Calu3 (cell line): ENCODE measurements around the gene DSCAML1. TPM values are rescaled to one million over a fixed set of nuclear protein-coding genes. Genes with fewer than 3 reads are reported as not detected.

Experiments used
- Bru-seq: library from RNA; stranded (reverse); fragments of 400-500 nt; gene quantifications from one replicate; lab custom pipeline; 2021; lab: Mats Ljungman, UMichigan
- BruChase-seq, 2 experiments: library from RNA; stranded (reverse); fragments of 400-500 nt; gene quantifications; one replicate each; lab custom pipeline; 2021; lab: Mats Ljungman, UMichigan
- BruUV-seq: library from RNA; stranded (reverse); fragments of 400-500 nt; replicated peaks from 2 replicates; lab custom pipeline; 2021; lab: Mats Ljungman, UMichigan
- CTCF ChIA-PET: fragments of 300-600 bp; sonication (Branson Sonifier 250); formaldehyde crosslinking; loops from one replicate; lab custom pipeline; 2022; ENCODE audit warnings: antibody characterized with exemption; lab: Charles Lee
- DNase-seq: peaks from one replicate; pipeline ENCODE4 v3.0.0; 2022
- H3K27ac Mint-ChIP-seq: one replicate; pipeline ENCODE4 v1.8.0; 2022; ENCODE audit warnings: mixed read lengths; ENCODE audit not compliant: unreplicated experiment
- H3K27me3 Mint-ChIP-seq: one replicate; pipeline ENCODE4 v1.8.0; 2022; ENCODE audit warnings: mixed read lengths; ENCODE audit not compliant: unreplicated experiment
- H3K36me3 Mint-ChIP-seq: one replicate; pipeline ENCODE4 v1.8.0; 2022; ENCODE audit warnings: mild to moderate bottlenecking, moderate library complexity, mixed read lengths; ENCODE audit not compliant: insufficient read depth, unreplicated experiment
- H3K4me1 Mint-ChIP-seq: one replicate; pipeline ENCODE4 v1.8.0; 2022; ENCODE audit warnings: mild to moderate bottlenecking, low read depth, mixed read lengths; ENCODE audit not compliant: unreplicated experiment
- H3K4me3 Mint-ChIP-seq: one replicate; pipeline ENCODE4 v1.8.0; 2022; ENCODE audit warnings: mild to moderate bottlenecking, low read depth, moderate library complexity, mixed read lengths; ENCODE audit not compliant: unreplicated experiment
- H3K9me3 Mint-ChIP-seq: one replicate; pipeline ENCODE4 v1.8.0; 2022; ENCODE audit warnings: low read depth, mixed read lengths; ENCODE audit not compliant: unreplicated experiment
- intact Hi-C: fragments of 100-400 bp; cut with micrococcal nuclease; formaldehyde crosslinking; loops from one replicate; pipeline ENCODE4 v1.10.0; 2022; ENCODE audit not compliant: unreplicated experiment
- long read RNA-seq: library from polyadenylated mRNA; stranded (forward); transcript quantifications from one replicate; pipeline ENCODE4 v2.0.0, GENCODE V29; 2022
- total RNA-seq: library from RNA; stranded (reverse); gene quantifications from 2 replicates; pipeline ENCODE4 v1.2.3, GENCODE V29; 2022
- TF ChIP-seq, protein P1 (sequence below): fragments of 200-600 bp; IDR thresholded peaks from one replicate; pipeline ENCODE4 v1.8.0; 2022; ENCODE audit warnings: antibody characterized with exemption; ENCODE audit not compliant: unreplicated experiment

Gene DSCAML1, protein sequence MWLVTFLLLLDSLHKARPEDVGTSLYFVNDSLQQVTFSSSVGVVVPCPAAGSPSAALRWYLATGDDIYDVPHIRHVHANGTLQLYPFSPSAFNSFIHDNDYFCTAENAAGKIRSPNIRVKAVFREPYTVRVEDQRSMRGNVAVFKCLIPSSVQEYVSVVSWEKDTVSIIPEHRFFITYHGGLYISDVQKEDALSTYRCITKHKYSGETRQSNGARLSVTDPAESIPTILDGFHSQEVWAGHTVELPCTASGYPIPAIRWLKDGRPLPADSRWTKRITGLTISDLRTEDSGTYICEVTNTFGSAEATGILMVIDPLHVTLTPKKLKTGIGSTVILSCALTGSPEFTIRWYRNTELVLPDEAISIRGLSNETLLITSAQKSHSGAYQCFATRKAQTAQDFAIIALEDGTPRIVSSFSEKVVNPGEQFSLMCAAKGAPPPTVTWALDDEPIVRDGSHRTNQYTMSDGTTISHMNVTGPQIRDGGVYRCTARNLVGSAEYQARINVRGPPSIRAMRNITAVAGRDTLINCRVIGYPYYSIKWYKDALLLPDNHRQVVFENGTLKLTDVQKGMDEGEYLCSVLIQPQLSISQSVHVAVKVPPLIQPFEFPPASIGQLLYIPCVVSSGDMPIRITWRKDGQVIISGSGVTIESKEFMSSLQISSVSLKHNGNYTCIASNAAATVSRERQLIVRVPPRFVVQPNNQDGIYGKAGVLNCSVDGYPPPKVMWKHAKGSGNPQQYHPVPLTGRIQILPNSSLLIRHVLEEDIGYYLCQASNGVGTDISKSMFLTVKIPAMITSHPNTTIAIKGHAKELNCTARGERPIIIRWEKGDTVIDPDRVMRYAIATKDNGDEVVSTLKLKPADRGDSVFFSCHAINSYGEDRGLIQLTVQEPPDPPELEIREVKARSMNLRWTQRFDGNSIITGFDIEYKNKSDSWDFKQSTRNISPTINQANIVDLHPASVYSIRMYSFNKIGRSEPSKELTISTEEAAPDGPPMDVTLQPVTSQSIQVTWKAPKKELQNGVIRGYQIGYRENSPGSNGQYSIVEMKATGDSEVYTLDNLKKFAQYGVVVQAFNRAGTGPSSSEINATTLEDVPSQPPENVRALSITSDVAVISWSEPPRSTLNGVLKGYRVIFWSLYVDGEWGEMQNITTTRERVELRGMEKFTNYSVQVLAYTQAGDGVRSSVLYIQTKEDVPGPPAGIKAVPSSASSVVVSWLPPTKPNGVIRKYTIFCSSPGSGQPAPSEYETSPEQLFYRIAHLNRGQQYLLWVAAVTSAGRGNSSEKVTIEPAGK (N-terminal part only)
- total RNA-seq (0.07 and 0.27 TPM in 2 replicates), Bru-seq, nascent RNA (percentile 16 among the genes with signal in this experiment), BruChase-seq, experiment 1, labeled RNA remaining after a 6-hour chase (percentile 23 among the genes with signal in this experiment), BruChase-seq, experiment 2, labeled RNA remaining after a 2-hour chase (percentile 16 among the genes with signal in this experiment)
- long read RNA-seq, result 0 reads

DNA sequence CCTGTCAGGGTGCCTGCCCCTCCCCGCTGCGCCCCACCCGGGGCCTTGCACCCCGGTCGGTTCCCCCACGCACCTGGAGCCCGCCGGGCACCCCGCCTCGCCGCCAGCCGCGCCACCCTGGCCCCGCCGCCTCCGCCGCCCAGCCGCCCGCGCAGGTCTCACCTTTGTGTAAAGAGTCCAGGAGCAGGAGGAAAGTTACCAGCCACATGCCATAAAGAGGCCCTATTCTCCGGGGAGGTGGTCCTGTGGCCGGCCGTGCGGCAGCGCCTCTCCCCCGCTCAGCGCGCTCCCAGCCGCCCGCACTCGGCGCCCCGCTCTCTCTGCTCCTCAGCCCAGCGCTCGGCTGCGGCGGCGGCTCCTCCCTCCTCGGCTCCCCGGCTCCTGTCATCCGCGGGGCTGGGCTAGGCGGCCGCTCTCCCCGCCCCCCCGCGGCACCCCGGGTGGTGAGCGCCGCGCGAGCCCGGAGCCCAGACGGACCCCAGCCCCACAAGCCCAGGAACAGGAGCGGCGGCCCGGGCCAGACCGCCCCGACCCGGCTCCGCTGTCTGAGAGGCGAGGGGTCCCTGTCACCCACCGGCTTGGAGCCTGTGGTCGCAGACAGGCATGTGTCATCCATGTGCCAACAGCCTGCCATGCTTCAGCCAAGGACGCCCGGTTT lies at the start of gene DSCAML1:
Gene DSCAML1, minus strand, starts transcription at position 345 of the 658 bp plus-strand sequence. Its CDS starts 137 bp downstream, at position 208.
- BruUV-seq, result no TSS peak
- H3K27ac Mint-ChIP-seq, result no peak within 1 kb of the TSS
- no peaks in the 10 kb centered on the region for H3K36me3 Mint-ChIP-seq
- H3K9me3 Mint-ChIP-seq, result no peaks in the 10 kb centered on the region
- intact Hi-C loops, result no loop called here
- peak within 1 kb of the TSS; percentile 47 for H3K4me3 Mint-ChIP-seq
- H3K27me3 Mint-ChIP-seq, result peaks cover 81% of the 10 kb centered on the region
- CTCF ChIA-PET, result no interaction called here
- no peaks in the 10 kb centered on the region for H3K4me1 Mint-ChIP-seq
- TF ChIP-seq, protein P1, sequence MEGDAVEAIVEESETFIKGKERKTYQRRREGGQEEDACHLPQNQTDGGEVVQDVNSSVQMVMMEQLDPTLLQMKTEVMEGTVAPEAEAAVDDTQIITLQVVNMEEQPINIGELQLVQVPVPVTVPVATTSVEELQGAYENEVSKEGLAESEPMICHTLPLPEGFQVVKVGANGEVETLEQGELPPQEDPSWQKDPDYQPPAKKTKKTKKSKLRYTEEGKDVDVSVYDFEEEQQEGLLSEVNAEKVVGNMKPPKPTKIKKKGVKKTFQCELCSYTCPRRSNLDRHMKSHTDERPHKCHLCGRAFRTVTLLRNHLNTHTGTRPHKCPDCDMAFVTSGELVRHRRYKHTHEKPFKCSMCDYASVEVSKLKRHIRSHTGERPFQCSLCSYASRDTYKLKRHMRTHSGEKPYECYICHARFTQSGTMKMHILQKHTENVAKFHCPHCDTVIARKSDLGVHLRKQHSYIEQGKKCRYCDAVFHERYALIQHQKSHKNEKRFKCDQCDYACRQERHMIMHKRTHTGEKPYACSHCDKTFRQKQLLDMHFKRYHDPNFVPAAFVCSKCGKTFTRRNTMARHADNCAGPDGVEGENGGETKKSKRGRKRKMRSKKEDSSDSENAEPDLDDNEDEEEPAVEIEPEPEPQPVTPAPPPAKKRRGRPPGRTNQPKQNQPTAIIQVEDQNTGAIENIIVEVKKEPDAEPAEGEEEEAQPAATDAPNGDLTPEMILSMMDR, result no peak
- no peak for DNase-seq

DNA sequence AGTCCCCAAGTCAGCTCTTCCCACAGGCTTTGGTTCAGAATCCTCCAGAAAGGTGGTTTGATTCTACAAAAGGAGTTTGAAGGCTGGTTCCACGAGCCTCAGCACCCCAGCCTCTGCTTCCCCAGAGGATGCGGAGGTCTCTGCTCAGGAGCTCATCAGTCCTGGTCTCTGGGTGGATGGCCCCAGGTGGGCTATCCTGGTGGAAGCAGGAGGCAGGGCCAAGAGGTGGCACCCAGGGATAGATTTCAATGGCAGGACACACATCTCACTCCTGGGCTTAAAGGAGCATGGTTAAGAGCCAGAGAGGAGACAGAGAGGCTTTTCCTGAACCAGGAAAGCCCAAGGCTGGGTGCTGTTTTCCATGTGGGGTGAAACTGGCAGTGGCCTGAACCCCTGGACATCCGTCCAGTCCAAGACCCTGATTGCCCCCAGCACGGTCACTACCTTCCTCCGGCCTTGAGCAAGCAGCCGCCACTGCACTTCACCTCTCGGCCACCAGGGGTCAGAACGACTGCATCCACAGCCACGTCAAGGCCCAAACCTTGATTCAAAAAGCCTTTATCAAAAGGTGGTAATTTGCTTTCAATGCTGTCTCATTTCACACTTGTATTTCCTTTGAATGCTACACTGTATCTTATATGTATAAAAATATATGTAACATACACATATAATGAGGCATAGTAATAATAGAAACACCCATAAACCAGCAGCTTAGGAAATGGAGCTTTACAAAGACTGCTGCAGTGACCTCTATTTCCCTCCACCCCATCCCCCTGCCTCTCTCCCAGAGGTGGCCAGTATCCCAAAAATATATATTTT lies 46.9 kb upstream of the DSCAML1 start:
- no peaks in the 10 kb centered on the region for H3K9me3 Mint-ChIP-seq

DNA sequence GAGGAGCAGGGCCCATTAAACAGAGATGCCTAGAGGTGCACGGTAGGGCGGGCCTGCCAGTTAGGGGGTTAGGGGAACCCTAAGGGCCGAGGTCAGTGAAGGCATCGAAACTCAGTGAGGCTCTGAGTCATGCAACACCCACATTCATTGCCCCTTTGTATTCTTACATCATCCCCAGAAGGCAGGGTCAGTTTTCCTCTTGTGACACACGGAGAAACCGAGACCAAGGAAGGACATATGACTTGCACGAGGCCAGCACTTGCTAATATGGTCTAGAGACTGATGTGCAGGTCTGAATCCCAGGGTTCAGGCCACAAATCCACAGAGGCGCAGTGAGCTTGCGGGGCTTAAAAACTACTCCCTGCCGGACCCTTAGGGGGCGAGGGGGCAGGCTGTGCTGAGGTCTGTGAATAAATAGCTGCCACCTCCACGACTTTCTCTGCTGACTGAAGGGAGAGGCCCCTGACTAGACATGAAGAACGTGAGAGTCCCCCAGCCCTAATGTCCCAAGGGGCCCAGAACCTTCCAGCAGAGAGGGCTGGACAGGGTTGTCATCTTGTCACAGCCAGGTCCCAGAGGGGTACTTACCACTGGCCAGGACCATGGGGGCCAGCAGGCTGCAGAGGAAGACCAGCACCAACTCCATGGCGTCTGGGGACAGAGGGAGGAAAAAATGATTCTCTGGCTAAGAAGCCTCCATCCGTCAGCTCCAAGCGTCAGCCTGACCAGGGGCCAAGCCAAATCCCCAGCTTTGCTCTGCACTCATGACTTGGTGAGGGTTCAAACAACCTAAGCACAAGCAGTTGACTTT lies 45.3 kb upstream of the DSCAML1 start:
- intact Hi-C loops, result no loop called here
- Mint-ChIP-seq H3K27me3 (peaks cover 13% of the 10 kb centered on the region), H3K4me1 (no peaks in the 10 kb centered on the region), H3K27ac (no peak overlapping the region), H3K4me3 (no peak overlapping the region), H3K36me3 (no peaks in the 10 kb centered on the region), H3K9me3 (no peaks in the 10 kb centered on the region)
- CTCF ChIA-PET, result interaction anchor here (2.8 kb wide), 1 partner anchor 105 kb away, joined by 11 read pairs; no protein-coding TSS in a partner anchor
- TF ChIP-seq, protein P1, result no peak
- no TSS peak for BruUV-seq
- no peak for DNase-seq

More for the DNA sequence above, 46.9 kb upstream of the DSCAML1 start:
- Mint-ChIP-seq H3K4me1 (no peaks in the 10 kb centered on the region), H3K27ac (no peak overlapping the region), H3K27me3 (peaks cover 13% of the 10 kb centered on the region), H3K36me3 (no peaks in the 10 kb centered on the region), H3K4me3 (no peak overlapping the region)
- CTCF ChIA-PET, result interaction anchor here (1.0 to 2.8 kb wide), 3 partner anchors 103 to 210 kb away, joined by 3 to 23 read pairs (median 11); no protein-coding TSS in a partner anchor
- TF ChIP-seq, protein P1, result peak; percentile 89
- intact Hi-C loops, result loop anchor here (1.0 kb wide), 1 partner anchor 103 kb away; no protein-coding TSS in a partner anchor
- BruUV-seq, result no TSS peak
- peak; percentile 76 for DNase-seq
